Prostate gland (tissue), 2 donors: ENCODE results near the gene HSD17B8. TPM values are rescaled to one million over a fixed set of nuclear protein-coding genes. Genes with fewer than 3 reads are reported as not detected.

Source experiments
- DNase-seq: peaks from one replicate; pipeline ENCODE4 v3.0.0-alpha.2; 2019; ENCODE audit warnings: low spot score
- H3K27ac ChIP-seq, 2 donors: fragments of 200-600 bp; sonication (generic); 2 replicates each; pipeline ENCODE4 v1.5.1; 2017 to 2019
- H3K27me3 ChIP-seq: fragments of 200-600 bp; sonication (generic); replicated peaks from 2 replicates; pipeline ENCODE4 v1.5.1; 2019; ENCODE audit not compliant: insufficient read depth
- H3K36me3 ChIP-seq, 2 donors: fragments of 200-600 bp; sonication (generic); 1 replicate in 1 of 2; 2 replicates in 1 of 2; pipeline versions ENCODE4 v1.5.1 to v1.8.1; 2017 to 2019
- H3K4me1 ChIP-seq: fragments of 200-600 bp; sonication (generic); replicated peaks from 2 replicates; pipeline ENCODE4 v1.5.1; 2019
- H3K4me3 ChIP-seq, 2 donors: fragments of 200-600 bp; sonication (generic); 2 replicates each; pipeline ENCODE4 v1.5.1; 2017 to 2019
- H3K9me3 ChIP-seq: fragments of 200-600 bp; sonication (generic); 2 replicates; pipeline ENCODE4 v1.5.1; 2017
- CTCF ChIP-seq, 4 experiments: fragments of 200-600 bp in 2 of 4; fragments of 450-650 bp in 2 of 4; sonication (generic) in 2 of 4; IDR thresholded peaks; 1 replicate in 3 of 4; 2 replicates in 1 of 4; pipeline ENCODE4 v1.5.1; 2016 to 2019; ENCODE audit warnings: antibody characterized with exemption in 4 of 4, mild to moderate bottlenecking in 2 of 4, moderate library complexity in 2 of 4
- POLR2A ChIP-seq: fragments of 450-650 bp; IDR thresholded peaks from one replicate; pipeline ENCODE4 v1.6.1; 2016; ENCODE audit warnings: antibody characterized with exemption, mild to moderate bottlenecking
- POLR2AphosphoS5 ChIP-seq: sonication (generic); formaldehyde crosslinking; IDR thresholded peaks from one replicate; pipeline ENCODE4 v1.6.1; 2017; ENCODE audit warnings: antibody characterized with exemption
- WGBS: methylation state at CpG from one replicate; pipeline ENCODE4 v1.1.5; 2018; 5-methylcytosine and 5-hydroxymethylcytosine counted together
- intact Hi-C: fragments of 100-400 bp; cut with DNase I; formaldehyde crosslinking; loops from one replicate; pipeline ENCODE4 v1.14.2; 2022
- total RNA-seq, 2 donors: library from RNA; depleted of rRNA; stranded (reverse); fragments of >200 nt; gene quantifications; one replicate each; pipeline ENCODE4 v1.1.0, GENCODE V29; 2016

The HSD17B8 gene
- total RNA-seq, 2 donors from 2014 or later: 21.9 to 43.7 TPM

- 54% methylated on average over 6 of the region's 6 CpGs for WGBS
- H3K4me3 ChIP-seq: no peak overlapping the region
- intact Hi-C loops: no loop called here
Observed at GRCh38 chr6:33193619-33194018, 10.8 kb upstream of the HSD17B8 start.

GRCh38 chr6:33194431-33194979 is 9.9 kb upstream of the HSD17B8 start:
- no peak overlapping the region for H3K27ac ChIP-seq
- TF ChIP-seq POLR2AphosphoS5: no peak
- no peak for TF ChIP-seq CTCF (IDR thresholded peaks at IDR 0.05)
- no peak for TF ChIP-seq POLR2A
- 61% methylated on average over 8 of the region's 8 CpGs for WGBS
- intact Hi-C loops: no loop called here
- DNase-seq: no peak
- H3K4me1 ChIP-seq: peaks cover 7% of the 10 kb centered on the region
- H3K27me3 ChIP-seq: no peaks in the 10 kb centered on the region
- H3K36me3 ChIP-seq: peaks cover 0 to 11% of the 10 kb centered on the region in 2 donors
- no peaks in the 10 kb centered on the region for H3K9me3 ChIP-seq
- no peak overlapping the region for H3K4me3 ChIP-seq

More at GRCh38 chr6:33193619-33194018, 10.8 kb upstream of the HSD17B8 start:
- no peak for DNase-seq
- H3K27me3 ChIP-seq: no peaks in the 10 kb centered on the region
- no peaks in the 10 kb centered on the region for H3K9me3 ChIP-seq
- peak overlapping the region in 1 of 2 donors; percentile 8 for H3K27ac ChIP-seq
- no peak for TF ChIP-seq POLR2AphosphoS5
- no peak for TF ChIP-seq CTCF (IDR thresholded peaks at IDR 0.05)
- TF ChIP-seq POLR2A: no peak
- peaks cover 0 to 11% of the 10 kb centered on the region in 2 donors for H3K36me3 ChIP-seq
- H3K4me1 ChIP-seq: peaks cover 7% of the 10 kb centered on the region

- TF ChIP-seq POLR2AphosphoS5 (no peak), CTCF (IDR thresholded peaks at IDR 0.05) (no peak), POLR2A (no peak)
- H3K4me3 ChIP-seq: no peak overlapping the region
- H3K27me3 ChIP-seq: no peaks in the 10 kb centered on the region
- peaks cover 7% of the 10 kb centered on the region for H3K4me1 ChIP-seq
- intact Hi-C loops: loop anchor here (5.0 kb wide), 1 partner anchor 33 kb away; no protein-coding TSS in a partner anchor
- peaks cover 0 to 11% of the 10 kb centered on the region in 2 donors for H3K36me3 ChIP-seq
- DNase-seq: no peak
- no peaks in the 10 kb centered on the region for H3K9me3 ChIP-seq
- no peak overlapping the region for H3K27ac ChIP-seq
- 81% methylated on average over 15 of the region's 15 CpGs for WGBS
Observed at GRCh38 chr6:33195304-33196165, 8.9 kb upstream of the HSD17B8 start.

GRCh38 chr6:33197431-33198048 is 6.9 kb upstream of the HSD17B8 start:
- H3K4me3 ChIP-seq: no peak overlapping the region
- DNase-seq: peak; percentile 36
- peaks cover 9% of the 10 kb centered on the region for H3K4me1 ChIP-seq
- peaks cover 0 to 12% of the 10 kb centered on the region in 2 donors for H3K36me3 ChIP-seq
- TF ChIP-seq POLR2AphosphoS5 (peak; percentile 34), POLR2A (no peak), CTCF (IDR thresholded peaks at IDR 0.05) (peak; percentile 11 to 63 (median 48))
- H3K27me3 ChIP-seq: no peaks in the 10 kb centered on the region
- no peaks in the 10 kb centered on the region for H3K9me3 ChIP-seq
- H3K27ac ChIP-seq: no peak overlapping the region
- WGBS: 24% methylated on average over 12 of the region's 12 CpGs
- intact Hi-C loops: loop anchor here (5.0 kb wide), 1 partner anchor 35 kb away; no protein-coding TSS in a partner anchor
